Activated T-cell treated with anti-CD3 and anti-CD28 coated beads for 1 hour (primary cell): ENCODE data around the gene JSRP1.
A peak's percentile ranks its signal among the peaks of the same experiment; 100 is the strongest.

ENCODE experiments used
- DNase-seq: peaks from one replicate; pipeline ENCODE4 v3.0.0-alpha.2; 2020; ENCODE audit warnings: low read depth

The JSRP1 gene

GRCh38 chr19:2266183-2266993 lies 10.2 kb upstream of the JSRP1 start:
- no peak for DNase-seq

DNA sequence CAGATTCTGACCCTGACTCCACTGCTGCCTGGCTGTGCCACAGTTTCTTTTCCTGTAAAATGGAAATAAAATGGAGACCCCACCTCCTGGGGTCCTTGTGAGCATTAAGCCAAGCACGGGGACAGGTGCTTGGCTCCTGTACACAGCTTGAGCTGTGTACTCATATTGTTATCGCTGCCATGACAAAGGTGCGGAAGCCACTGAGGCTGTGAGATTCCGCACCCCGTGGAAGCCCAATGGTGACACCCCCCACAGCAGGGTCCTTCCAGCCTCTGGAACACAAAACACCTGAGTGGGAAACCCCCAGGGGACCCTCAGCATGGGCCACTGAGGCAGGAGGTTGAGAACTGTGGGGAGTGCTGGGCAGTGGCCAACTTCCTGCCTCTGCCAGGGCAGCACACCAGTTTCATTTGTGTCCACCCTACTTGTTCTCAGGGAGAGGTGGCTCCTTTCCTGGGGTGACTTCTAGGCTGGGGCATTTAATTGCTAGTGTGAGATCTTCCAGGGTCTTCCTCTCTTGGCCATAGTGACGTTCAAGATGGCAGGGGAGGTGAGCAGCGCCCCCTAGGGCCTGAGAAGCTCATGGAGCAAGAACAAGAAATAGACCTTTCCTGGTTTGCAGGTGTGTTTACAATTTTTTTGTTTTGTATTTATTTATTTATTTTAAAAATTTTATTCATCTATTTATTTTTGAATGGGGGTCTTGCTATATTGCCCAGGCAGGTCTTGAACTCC lies 5.4 kb upstream of the JSRP1 start:
- DNase-seq: peak; percentile 46

DNA sequence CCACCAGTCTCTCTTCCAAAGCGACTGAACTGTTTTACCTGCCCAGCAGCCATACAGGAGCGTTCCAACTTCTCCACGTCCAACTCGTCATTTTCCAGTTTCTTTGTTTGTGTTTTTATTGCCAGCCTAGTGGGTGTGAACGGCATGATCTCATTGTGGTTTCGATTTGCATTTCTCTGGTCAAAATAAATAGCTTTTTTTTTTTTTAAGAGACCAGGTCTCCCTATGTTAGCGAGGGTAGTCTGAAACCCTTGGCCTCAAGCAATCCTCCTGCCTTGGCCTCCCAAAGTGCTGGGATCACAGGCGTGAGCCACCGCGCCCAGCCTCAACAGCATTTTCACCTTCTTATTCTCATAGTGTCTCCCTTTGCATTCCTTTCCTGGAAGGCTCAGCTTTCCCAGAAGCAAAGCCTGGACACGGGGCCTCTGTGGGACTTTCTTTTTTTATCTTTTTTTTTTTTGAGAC lies 4.2 kb upstream of the JSRP1 start:
- no peak for DNase-seq

DNA sequence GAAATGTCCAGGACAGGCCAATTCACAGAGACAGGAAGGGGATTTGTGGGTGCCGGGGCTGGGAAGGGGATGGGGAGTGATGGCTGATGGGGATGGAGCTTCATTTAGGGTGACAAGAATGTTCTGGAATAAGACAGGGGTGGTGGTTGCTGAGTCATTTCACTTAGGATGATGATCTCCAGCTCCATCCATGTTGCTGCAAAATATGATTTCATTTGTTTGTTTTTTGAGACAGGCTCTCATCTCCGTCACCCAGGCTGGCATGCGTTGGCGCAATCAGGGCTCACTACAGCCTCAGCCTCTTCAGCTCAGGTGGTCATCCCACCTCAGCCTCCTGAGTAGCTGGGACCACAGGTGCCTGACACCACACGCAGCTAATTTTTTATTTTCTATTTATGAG lies 3.1 kb upstream of the JSRP1 start:
- no peak for DNase-seq

- no peak for DNase-seq
These were observed 938 bp downstream of the JSRP1 start for GRCh38 chr19:2255112-2255845.

- no peak for DNase-seq
These were observed 1.9 kb downstream of the JSRP1 start for GRCh38 chr19:2254064-2254872.

DNA sequence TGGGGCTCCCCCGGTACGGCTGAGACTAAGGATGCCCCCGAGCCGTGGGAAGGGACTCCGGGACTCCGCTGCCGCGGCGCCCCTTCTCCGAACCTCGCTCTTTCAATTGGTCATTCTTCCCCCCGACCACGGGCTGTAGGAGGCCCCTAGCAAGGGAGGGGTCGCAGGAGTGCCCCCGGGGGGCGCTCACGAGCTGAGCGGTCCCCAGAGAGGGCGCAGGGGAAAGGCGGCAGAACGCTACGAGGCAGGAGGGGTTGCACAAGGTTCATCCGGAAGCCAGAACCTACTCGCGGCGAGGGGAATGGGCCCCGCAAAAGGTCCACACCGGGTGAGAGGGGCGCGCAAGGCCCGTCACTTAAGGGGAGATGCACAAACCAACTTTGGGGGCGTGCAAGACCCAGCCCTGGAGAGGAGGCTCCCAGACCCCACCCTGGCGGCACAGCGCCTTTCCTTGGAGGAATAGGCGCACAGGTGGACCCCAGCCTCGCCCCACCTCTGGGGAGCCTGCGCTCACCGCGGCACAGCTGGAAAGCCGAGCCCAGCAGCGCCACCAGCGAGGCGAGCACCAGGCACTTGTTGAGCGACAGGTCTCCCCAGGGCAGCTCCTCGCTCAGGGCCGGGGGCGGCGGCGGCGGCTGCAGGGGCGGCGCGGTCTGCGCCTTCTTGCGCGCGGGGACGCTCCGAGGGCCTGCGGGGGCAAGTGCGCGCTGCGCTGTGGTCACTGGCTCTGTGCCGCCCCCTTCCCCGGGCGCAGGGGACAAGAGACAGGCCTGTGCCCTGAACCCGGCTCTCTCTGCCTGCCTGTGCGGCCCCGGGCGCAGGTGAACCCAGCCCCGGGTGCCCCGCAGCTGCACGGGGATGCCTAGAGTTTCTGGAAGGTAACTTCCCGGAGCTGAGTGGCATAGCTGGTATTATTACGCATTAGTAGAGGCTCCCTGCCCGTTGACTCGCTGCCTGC lies 2.8 kb downstream of the JSRP1 start:
- DNase-seq: peak; percentile 37

- no peak for DNase-seq
These were observed 3.5 kb downstream of the JSRP1 start for GRCh38 chr19:2252797-2253105.

- DNase-seq: no peak
These were observed 4.0 kb downstream of the JSRP1 start for GRCh38 chr19:2252055-2252796.

GRCh38 chr19:2251106-2252054 lies 4.8 kb downstream of the JSRP1 start:
- no peak for DNase-seq

- DNase-seq: no peak
These were observed 5.5 kb downstream of the JSRP1 start for GRCh38 chr19:2250766-2251105.

DNA sequence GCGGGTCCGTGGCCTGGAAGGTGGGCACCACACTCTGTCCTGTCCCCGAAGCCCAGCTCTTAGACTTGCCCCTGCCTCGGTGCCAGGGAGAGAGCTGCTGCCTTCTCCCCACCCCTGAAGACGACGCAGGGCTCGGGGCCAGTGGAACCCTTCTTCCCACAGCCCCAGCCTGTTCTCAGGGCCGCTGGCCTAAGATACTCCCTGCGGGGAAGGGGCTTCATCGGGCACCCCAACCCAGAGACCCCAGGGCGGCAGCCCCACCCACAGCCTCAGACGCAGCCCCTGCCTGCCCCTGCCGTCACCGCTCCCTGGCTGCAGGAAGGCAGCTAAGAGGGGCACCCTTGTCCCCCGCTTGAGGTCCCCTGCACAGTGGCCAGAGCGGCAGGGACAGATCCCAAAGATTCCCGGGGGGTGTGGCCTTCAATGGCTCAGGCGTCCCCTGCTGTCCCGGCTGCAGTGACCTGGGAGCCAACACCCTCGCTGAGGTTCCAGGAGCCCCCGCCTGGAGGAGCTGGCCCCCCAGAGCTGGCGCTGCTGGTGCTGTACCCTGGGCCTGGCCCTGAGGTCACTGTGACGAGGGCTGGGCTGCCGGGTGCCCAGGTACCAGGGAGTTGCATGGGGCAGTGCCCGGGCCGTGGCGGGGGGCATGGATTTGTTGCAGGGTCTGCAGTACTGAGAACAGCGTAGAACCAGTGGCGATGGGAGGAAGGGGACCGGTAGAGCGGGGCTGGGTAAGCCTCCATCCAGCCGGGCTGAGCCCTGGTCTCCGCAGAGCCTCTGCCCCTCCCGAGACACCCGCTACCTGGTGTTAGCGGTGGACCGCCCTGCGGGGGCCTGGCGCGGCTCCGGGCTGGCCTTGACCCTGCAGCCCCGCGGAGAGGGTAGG lies 6.1 kb downstream of the JSRP1 start:
- no peak for DNase-seq

- DNase-seq: no peak
These were observed 7.0 kb downstream of the JSRP1 start, which contains the start of gene AMH for GRCh38 chr19:2249010-2249866. AMH (plus strand) TSS chr19:2249323; CDS start chr19:2249333, 10 bp downstream.

GRCh38 chr19:2248136-2249009 lies 7.8 kb downstream of the JSRP1 start:
- no peak for DNase-seq

- no peak for DNase-seq
These were observed 8.7 kb downstream of the JSRP1 start for GRCh38 chr19:2247433-2248101.
